SW480 (cell line): ENCODE data around the gene KLHL30.
"Not testable (repeated sequence)": the region's sequence is repeated elsewhere in the genome, so short reads cannot be mapped to it uniquely, and the experiment has no call there.

ENCODE experiments used
- DNase-seq: peaks from one replicate; pipeline ENCODE4 v3.0.0-alpha.2; 2016; ENCODE audit warnings: low spot score

Gene KLHL30

DNA sequence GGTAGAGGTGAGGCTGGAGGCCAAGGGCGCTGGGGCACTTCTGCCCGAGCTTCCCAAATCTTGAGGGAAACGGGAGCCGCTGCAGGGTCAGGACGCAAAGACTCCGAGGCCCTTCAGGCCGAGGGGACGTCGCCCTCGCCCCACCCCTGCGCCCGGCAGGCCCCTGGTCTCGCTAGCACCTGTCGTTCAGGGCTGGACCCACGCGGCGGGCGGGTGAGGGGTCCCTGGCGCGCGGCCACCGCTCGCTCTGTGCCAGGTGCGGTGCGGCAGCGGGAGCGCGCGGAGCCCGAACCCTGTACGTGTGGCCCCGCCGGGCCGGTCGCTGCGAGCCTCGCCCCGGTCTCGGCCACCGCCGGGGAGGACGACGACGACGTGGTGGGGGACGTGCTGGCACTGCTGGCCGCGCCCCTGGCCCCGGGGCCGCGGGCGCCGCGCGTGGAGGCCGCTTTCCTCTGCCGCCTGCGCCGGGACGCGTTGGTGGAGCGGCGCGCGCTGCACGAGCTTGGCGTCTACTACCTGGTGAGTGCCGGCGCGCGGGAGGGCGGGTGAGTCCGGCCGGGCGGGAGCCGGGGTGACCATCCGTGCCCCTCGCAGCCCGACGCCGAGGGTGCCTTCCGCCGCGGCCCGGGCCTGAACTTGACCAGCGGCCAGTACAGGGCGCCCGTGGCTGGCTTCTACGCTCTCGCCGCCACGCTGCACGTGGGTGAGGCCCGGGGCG, 25.2 kb downstream of the KLHL30 start:
- DNase-seq = no peak

DNA sequence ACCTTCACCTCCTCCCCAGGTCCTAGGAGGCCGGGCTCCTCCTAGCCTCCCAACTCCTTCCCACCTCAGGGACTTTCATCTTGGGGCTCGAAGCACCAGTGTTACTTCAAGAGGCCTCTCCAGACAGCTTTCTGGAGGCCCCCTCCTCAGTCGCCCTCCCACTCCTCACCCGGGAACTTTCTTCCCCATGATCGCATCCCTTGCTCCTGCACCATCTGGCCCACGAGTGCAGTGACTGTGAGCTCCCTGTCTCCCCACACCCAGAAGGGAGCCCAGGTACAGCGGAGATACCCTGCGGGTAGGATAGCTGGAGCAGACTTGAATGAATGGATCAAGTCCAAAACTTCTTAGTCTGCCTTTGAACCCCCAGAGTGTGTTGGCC, 26.4 kb downstream of the KLHL30 start:
- DNase-seq = no peak

DNA sequence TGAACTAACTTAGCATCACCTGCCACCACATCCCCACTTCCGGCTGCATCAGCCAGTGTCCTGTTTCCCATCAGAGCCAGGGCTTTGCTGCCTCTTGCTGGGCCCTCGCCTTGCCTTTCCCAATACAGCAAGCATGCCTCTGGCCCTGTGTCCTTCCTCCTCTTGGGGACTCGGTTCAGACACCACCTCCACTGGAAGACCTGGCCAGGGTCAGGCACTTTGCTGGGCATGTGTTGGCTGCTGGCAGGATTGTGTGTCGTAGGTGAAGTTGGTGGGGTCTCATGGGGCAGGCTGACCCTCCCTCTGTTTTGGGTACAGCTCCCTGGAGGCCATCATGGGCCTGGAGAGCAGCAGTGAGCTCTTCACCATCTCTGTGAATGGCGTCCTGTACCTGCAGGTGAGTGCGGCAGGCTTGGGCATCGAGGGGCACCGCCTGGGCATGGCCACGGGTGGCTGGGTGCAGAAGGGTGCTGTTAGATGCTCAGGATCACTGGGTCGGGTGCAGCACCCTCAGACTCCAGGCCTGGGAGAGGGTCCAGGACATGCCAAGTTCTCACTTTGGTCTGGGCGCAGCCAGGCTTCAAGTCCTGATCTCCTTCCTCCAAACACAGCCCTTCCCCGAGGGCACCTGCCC, 26.9 kb downstream of the KLHL30 start:
- no peak for DNase-seq

DNA sequence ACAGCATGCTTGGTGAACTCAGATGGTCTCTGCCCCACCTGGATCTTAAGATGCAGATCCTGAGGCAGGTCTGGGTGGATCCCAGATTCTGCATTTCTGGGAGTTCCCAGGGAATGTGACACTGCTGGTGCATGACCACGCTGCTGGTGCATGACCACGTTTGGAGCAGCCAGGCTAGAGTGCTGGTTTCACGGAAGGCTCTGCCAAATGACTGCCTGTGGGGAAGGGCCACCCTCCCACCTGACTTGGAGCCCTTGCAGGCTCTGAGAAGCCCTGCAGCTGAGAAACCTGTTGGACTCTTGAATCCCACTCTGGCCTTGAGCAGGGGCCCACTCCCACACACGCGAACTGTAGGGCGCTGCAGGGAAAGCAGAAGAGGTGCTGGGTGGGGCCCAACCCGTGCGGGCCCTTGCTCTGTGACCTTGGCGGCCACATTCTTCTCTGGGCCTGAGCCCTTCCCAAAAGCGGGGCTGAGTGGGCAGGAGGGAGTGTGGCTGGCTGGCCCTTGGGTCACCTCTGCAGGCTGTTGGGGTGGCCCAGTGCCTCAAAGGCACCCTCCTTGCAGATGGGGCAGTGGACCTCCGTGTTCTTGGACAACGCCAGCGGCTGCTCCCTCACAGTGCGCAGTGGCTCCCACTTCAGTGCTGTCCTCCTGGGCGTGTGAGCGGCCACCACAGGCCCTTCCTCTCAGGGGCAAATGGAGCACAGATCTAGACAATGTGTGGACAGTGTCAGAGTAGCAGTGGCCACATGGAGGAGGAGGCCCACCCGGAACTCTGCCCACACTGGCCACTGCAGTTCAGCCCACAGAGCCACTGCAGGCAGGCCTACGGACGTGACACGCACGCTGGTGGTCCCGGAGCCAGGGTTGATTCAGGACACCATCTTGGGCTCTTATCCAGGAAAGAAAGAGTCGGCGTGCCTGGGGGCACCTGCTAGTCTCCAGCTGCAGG, 28.2 kb downstream of the KLHL30 start:
- no peak for DNase-seq

DNA sequence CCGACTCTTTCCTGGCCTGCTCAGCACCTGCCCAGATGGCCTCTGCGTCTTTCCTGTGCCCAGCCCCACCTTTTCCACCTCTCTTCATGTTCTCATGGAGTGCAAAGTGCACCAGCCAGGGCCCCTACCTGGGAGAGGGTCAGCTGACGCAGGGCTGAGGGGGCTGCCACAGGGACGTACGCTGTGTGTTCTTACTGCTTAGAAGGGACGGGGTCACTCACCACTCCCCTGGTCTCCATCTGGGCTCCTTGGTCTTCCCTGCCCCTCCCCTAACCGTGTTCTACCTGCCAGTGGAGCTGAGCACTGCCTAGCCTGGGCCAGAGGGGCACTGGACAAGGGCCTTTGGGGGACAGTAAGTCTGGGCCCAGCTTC, 28.9 kb downstream of the KLHL30 start:
- no peak for DNase-seq

DNA sequence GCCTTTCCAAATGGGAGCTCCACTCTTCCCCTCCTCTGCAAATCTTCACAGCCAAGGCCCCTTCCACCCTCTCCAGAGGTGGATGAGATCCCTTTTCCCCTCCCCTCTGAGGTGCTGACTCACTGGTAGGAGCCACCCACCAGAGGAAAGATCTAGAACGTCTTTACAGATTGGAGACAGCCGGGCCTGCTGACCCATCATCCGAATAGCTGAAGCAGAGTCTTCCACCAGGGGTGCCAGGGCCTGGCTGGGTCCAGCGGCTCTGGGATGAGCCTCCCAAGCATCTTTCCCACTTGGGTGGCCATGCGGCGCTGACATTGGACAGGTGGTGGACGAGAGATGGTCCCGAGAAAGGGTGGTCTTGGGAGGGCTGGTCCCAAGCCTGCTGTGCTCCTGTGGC, 29.3 kb downstream of the KLHL30 start:
- DNase-seq = no peak

DNA sequence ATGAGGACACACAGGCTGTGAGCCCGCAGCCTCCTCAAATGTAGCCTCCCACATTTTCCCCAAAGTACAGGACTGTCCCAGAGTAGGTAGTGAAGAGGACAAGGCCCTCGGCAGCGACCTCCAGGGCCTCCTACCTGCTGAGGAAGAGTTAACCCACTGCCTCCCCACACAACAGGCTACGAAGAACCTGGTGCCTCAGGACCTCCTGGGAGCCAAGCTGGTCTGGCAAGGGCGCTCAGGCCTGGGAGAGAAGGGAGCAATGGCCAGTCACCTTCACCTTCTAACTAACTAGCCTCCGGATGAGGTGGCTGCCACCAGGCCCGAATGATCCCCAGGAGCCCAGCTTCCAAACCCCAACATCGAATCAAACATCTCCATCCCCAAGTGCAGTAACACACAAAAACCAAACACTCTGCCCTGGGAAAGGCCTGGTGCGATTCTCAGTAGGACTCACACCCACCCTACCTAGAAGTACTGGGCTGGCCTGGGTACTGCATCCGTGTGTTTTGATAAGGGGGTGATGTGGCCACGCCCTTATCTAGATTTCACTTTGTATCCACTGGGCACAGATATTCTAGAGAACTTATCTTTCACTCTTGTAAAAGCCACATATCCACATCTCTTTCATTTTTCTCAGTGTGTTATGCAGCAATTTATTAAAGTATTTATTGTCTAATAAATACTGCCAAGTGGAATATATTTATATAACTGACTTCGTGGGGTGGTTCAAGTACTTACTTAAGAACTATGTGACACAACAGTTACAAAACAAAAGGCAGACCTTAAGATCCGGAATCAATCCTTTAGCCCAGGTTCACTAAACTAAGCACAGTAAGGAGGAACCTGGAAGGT, 30.0 kb downstream of the KLHL30 start:
- DNase-seq = no peak

DNA sequence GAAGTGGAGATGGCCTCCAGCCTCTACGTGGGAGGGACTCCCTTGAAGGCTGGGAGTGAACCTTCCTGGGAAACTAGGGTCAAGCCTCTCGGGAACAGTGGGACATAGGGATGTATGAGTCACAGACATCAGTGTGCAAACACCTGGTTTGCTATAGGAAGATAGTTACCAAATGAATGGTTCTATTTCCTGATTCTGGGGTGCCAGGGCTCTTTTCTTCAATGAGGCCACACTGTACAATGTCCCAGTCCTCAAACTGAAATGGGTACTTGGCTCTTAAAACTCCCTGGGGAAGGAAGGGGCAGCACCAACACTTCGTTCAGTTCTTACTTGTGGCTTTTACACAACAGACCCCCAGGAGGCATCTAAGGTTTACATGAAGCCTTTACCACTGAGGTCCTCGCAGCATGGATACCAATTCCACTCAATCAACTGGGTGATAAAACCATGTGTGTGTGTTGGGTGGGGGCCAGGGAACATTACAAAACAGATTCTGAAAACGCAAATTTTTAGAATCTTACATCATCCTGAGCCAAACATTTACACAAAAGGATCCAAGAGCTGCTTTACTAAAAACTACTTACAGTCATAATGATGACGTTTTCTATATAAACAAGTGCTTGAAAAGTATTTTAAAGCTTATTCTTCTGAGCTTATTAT, 30.7 kb downstream of the KLHL30 start:
- no peak for DNase-seq

DNA sequence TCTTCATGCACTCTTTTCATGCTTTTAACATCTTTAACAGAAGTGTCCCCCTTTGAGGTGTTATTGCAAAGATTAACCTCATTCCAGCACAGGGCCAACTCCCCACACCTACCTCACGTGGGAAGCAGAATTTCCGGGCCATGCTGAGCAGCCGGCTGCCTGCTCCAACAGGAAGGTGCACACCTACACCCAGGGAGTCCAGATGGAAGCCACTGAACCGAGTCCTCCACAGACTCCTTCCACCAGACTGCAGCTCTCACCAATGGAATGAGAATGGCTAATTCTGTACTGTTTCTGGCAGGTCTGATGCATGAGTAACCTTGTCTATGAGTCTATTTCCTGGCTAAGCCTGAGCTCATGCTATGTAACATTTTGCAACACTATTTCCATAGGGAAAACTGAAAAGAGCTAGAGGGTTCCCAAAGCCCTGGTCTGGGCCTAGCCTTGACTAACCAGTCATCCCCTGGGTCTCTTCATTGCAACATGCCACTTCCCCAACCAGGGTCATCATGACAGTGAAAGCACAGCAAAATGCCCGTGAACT, 31.3 kb downstream of the KLHL30 start:
- DNase-seq = no peak

DNA sequence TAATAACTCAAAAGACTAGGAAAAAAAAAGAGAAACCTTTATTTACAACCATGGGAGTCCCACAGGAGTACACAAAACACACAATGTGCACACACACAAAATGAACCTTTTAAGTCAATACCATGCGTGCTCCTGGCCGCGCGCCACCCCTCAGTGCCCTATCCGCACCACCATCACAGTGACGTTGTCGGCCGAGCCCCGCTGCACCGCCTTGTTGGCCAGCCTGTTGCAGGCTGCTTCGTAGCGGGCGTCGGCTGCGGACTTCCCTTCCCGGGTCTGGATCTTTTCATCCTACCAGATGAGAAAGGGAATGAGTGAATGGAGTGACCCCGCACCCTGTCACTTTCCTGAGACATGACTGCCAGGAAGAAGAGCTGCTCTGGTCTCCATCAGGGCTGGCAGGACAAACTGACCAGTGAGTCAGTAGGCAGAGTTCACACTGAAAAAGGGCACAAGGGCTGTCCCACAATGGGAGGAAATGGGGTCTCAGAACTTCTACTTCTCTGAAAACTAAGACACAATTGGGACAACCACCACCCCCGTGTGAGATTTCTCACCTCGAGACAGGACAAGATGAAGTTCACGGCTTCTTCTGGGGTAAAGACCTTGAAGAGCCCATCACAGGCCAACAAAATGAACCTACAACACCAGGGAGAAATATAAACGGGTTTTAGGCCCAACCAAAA, 32.1 kb downstream of the KLHL30 start:
- no peak for DNase-seq

DNA sequence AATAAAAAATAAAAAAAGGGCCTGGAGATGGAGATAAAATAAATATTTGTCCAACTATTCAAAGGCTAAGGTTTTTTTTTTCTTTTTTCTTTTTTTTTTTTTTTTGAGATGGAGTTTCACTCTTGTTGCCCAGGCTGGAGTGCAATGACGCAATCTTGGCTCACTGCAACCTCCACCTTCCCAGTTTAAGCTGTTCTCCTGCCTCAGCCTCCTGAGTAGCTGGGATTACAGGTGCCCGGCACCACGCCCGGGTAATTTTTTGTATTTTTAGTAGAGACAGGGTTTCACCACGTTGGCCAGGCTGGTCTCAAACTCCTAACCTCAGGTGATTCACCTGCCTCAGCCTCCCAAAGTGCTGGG, 32.6 kb downstream of the KLHL30 start:
- DNase-seq = not testable (repeated sequence)

DNA sequence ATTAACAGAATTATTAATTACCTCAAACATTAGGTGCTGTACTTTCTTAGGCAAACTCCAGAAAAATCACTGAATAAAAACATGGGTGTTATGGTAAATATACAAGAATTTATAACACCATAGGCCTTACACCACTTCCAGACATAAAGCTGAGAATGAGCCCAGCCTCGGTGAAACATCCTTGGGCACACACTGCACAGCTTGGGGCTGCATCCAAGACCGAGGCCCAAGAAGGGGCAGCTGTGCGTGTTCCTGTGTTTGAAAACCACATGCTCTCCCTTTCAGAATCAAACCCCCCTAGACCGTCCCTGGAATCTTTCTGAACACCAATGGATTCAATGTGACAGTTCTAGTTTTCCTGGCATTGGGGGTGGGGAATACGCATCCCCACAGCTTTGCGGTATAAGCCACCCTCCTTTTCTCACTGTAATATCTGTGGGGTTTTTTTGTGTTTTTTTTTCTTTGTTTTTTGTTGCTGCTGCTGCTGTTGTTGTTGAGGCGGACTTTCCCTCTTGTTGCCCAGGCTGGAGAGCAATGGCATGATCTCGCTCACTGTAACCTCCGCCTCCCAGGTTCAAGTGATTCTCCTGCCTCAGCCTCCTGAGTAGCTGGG, 33.2 kb downstream of the KLHL30 start:
- no peak for DNase-seq

DNA sequence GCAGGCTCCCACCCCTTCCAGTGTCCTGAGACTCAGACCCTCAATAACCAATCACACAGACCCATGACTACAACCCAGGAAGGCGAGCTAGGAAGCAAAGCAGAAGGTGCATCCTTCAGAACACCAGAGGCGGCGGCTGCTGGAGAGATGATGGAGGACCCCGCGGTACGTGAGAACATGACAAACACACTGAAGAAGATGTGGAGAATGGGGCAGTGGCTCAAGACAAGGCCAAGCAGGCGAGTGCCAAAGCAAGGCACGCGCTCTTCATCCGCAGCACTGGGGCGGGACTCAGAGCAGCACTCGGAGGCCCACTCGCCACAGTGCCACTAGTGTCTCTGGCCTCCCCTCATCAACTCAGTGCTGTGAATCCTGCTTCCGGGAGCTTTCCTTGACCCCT, 34.0 kb downstream of the KLHL30 start:
- no peak for DNase-seq

DNA sequence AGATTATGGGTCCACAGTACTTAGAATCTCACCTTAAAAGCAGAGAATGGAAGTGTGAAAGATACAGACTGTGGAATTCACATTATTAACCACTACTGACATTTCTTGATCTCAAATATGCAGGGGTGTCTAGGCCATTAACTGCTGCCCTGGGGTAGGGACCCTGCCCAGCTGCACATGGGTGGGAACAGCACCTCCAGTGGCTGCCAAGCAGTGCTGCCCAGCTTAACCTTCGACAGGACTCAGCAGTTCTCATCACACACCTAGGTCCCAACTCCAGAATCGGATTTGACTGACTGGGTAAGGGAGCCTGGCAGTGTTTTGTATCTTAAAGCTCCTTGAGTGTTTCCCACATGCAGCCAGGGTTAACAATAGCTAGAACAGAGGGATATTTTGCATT, 35.2 kb downstream of the KLHL30 start:
- no peak for DNase-seq

DNA sequence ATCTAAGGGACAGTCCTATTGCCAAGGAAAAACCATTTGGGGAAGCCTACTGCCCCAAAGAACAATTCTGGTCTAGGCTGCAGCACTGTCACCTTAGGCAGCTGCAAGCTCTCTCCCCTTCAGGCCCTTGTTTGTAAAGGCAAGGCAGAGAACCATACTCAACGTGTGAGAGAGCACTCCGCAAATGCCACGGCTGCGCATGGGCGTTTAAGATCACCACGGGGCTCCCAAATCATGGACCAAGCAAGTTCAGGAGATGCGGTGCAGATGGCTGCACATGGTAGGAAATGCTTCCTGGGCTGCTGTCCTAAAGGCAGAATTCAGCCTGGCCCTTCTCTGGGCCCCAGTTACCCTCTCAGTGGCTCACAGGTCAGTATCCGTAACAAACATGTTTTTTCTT, 35.8 kb downstream of the KLHL30 start:
- no peak for DNase-seq

DNA sequence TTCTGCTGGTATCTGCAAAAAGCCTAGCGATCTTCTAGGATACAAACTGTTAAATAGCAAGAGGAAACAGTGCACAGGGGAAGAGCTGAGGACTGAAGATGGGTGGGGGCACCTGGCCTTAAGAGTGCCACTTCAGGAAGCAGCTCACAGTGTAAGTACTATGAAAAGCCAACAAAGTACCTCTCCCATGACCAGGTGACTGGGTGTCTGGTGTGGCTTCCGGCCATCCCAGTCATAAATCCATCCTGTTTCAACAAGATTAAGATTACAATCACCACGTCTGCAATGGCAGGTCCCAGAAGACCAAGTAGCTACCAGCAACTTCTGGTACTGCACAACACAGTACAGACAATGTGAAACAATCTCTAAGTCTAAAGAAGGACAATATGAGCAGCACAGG, 36.2 kb downstream of the KLHL30 start:
- DNase-seq = no peak

DNA sequence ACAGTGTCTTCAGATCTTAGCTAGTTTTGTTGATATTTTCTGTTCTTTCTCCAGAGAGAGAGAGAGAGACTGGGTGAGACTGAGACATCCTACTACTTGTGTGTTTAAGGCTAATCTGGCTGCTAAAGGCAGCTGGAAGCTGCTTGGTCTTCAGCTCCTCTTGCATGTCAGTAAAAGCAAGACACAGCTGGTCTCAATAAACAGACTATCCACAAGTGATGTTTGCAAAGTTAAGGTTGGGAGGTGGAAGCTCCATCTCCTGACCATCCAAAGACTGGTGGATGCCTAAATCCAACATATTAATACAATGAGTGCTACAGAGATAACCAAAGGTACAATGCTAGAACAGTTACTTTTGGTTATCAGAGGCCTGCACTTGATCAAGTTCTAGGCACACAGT, 38.1 kb downstream of the KLHL30 start:
- no peak for DNase-seq

DNA sequence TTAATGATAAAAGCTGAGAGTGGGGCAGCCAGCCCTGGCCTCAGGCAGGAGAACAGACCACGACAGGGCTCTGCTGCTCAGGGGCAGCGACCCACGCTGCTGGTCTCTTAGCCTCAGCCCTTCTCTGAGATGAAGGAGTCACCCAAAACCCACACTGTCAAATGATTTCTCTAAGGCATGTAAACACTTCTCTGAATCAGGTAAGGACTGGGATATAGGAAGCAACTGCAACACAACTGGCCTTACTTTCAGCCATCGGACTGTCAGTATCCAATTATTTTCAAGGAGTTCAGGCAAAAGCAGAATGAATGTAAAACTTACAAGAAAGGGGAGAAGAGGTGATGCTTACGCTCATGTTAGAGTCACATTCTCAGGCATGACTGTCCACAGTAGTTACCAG, 42.1 kb downstream of the KLHL30 start:
- DNase-seq = no peak

DNA sequence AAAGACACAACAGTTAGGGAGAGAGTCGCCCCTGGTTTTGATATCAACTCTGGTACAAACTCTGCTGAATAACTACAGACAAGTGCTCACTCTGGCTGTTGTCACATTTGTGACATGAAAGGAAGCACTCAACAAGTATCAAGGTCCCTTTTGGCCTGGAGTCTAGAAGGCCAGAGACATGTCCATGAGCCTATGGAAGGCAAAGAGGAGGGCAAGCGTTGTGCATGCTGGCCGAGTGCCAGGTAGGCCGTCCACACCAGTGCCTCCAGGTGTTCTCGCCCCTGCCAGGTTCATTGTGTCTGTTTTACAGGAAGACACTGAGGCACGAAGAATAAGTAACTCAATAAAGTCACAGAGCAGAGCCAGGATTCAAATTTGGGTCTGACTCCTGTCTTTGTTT, 43.9 kb downstream of the KLHL30 start:
- no peak for DNase-seq

DNA sequence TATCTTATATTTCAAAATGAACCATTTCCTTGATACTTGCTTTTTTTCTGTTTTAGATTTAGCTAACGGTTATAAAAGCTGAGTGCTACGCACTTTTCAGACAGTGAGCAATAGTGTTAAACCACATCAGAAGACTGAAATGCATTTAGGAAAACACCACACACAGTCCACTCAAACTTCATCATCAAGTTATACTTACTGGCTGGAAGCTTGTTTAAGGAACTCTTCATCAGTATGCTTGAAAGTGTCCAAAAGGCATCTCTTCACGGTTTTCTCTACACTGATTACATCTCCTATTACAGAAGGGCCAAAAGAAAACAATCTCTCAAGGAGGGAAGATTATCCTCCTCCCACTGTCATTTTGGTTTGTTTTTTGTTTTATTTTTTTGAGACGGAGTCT, 45.4 kb downstream of the KLHL30 start:
- DNase-seq = no peak
